CD4-positive, alpha-beta T cell treated with Interleukin-15 for 4 hours (primary cell): ENCODE measurements around the gene RIPK4.
"Not testable (repeated sequence)": the region's sequence is repeated elsewhere in the genome, so short reads cannot be mapped to it uniquely, and the experiment has no call there.

Experiments
- DNase-seq: peaks from one replicate; pipeline ENCODE4 v3.0.0-alpha.2; 2020; ENCODE audit warnings: low spot score

Gene RIPK4

DNA sequence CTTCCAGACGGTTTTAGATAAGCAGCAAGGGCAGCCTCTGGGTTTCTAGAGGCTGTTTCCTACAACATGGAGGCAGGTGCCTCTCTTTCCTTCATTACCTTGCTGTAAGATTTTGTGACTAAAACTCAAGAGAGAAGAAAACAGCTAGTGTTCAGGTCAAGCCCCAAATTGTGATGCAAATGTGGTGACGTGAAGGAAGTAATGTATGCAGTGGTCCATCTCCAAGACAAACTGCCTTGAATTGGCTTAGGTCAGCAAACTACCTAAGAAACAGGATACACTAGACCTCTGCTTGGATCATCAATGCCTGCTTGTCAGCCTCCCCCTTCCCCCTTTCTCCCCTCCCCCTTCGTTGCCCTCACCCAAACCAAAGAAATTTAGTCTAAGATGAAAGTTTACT is 28.9 kb upstream of the RIPK4 start:
- no peak for DNase-seq

DNA sequence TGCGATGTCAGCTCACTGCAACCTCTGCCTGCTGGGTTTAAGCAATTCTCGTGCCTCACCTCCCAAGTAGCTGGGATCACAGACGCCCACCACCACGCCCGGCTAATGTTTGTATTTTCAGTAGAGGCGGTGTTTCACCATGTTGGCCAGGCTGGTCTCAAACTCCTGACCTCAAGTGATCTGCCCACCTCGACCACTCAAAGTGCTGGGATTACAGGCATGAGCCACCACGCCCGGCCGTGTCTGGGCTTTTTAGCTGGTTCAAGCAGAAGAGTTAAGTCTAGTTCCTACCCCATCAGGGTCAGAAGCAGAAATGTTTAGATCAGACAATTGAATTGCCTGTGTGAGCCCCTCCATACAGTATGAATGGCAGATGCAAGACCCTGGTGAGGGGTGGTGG is 27.7 kb upstream of the RIPK4 start:
- no peak for DNase-seq

DNA sequence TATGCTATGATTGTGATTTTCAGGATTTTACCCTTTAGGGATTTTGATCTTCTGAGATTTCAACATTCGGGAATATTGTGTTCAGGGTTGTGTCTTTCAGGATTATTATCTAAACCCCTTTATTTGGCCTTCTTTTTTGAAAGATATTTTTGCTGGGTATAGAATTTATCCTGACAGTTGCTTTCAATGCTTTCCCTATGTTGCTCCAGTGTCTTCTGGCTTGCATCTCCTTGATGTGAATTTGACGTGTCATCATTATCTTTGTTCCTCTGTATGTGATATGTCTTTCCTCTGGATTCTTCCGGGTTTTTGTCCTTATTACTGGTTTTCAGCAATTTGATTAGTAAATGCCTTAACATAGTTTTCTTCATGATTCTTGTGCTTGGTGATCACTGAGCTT is 25.9 kb upstream of the RIPK4 start:
- no peak for DNase-seq

DNA sequence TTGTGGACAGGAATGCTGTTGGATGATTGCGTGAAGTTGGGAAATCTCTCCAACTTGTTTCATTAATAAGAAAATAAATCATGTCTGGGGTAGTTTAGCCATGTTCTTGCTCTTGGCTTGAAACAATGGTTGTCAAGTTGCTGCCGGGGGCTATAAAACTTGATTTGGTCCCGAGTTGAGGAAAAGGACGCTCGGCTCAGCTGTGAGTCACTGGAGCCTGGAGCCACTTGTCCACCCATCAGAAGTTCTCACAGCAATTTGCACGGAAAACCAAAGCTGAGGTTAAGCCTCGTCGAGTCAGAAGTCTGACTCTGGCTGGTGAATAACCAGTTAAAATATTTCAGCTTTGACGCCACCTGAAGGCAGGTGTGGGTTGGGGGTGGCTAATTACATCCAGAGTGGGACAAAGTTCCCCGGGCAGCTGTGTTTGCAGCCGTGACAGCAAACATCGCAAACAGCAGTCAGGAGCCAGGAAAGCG is 19.7 kb upstream of the RIPK4 start:
- no peak for DNase-seq

DNA sequence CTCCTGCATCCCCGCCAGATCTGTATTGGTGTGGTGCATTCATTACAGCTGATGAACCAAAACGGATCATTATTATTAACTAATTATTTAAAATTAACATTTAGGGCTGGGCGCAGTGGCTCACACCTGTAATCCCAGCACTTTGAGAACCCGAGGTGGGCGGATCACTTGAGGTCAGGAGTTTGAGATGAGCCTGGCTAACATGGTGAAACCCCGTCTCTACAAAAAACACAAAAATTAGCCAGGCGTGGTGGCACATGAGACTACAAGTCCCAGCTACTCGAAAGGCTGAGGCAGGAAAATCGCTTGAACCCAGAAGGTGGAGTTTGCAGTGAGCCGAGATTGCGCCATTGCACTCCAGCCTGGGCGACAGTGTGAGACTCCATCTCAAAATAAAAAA is 18.4 kb upstream of the RIPK4 start:
- not testable (repeated sequence) for DNase-seq

DNA sequence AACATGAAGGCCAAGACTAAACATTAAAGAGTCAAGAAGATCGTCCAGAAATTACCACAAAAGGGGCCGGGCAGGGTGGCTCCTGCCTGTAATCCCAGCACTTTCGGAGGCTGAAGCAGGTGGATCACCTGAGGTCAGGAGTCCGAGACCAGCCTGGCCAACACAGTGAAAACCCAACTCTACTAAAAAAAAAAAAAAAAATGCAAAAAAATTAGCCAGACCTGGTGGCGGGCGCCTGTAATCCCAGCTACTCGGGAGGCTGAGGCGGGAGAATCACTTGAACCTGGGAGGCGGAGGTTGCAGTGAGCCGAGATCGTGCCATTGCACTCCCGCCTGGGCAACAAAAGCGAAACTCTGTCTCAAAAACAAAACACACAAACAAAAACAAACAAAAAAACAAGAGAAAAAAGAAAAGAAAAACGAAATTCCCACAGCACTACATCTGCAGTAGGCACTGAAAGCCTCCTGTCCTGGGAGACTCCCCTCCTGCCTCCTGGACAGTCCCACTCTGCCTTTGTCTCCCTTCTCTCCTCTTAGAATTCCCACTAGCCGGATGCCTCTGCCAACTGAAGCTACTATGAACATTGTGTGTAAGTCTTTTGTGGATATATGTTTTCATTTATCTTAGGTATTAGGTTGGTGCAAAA is 17.7 kb upstream of the RIPK4 start:
- DNase-seq: no peak

DNA sequence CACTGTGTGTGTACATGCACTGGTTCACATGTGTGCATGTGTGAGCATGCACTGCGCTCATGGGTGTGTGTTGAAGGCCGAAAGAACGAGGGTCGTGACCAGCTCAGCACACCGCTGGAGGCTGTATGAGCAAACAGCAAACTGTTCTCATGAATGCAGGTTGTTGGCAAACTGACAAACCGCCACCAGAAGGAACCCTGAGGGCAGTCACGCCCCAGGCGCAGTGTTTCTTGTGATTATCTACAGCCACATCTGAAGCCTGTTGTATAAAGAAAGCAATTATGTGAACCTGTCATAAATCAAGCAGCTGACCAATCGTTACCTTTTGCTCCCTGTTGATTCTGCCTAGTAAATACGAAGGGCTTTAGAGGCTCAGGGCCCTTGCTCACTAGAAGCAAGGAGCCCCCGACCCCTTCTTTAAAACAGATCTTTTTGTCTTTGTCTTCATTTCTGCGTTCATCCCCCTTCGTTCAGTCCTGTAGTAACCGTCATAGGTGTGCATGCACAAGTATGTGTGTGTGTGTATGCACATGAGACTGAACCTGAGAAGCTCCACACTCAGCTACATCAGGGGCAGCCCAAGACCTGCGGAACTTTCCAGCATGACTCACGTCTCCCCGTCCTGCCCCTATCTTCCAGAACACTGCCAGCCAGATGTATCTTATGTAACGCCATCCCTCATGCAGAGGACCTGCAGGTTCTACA is 16.8 kb upstream of the RIPK4 start:
- DNase-seq: no peak

DNA sequence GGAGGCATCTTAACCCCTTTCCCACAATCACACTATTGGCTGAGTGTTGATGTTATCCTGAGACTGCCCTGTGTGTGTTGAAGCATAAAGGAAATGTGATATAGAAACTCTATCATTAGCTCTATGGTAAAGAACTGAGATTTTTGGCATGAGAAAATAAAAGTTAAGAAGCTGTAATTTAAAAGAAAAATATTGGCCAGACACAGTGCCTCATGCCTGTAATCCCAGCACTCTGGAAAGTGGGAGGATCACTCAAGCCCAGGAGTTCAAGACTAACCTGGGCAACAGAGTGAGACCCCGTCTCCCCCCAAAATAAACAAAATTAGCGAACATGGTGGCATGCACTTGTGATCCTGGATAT is 14.2 kb upstream of the RIPK4 start:
- DNase-seq: no peak

DNA sequence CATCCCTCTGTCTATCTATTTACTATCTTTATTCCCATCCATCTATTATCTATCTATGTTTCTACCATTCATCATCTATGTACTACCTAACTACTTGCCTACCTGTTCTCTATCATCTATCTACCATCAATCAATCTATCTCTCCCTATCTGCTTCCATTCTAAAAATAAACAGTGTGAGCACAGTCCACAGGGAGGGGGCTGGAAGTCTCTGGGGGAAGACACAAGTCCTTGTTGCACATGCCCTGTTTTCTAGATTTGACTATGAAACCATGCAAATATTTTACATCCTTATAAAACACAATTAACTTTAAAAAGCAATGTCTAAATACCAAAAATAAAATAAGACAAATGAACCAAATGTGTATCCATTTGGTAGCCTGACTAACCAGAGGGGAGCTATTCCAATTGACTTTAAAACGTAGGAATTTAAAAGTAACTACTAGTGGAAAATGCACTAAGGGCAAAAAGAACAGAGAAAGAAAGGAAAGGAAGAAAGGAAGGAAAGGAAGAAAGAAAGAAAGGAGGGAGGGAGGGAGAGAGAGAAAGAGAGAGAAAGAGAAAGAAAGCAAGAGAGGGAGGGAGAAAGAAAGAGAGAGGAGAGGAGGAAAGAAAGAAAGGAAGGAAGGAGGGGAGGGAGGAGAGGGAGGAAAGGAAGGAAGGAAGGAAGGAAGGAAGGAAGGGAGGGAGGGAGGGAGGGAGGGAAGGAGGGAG is 13.6 kb upstream of the RIPK4 start:
- DNase-seq: no peak

DNA sequence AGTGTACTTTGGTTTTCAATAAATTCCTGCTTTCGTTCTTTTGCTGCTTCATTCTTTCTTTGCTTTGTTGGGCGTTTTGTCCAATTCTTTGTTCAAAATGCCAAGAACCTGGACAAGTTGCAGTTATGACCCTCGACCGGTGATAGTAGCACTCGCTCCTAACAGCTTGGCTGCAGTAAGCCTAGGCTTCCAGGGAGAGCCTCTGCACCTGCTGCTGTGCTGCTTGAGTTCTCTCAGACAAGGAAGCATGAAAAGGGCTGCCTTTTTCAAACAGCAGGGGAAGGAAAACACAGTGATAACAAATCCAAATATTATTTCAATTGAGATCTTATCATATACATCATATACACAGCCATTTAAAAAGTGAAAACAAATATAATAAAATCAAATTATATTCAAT is 12.8 kb upstream of the RIPK4 start:
- DNase-seq: no peak

DNA sequence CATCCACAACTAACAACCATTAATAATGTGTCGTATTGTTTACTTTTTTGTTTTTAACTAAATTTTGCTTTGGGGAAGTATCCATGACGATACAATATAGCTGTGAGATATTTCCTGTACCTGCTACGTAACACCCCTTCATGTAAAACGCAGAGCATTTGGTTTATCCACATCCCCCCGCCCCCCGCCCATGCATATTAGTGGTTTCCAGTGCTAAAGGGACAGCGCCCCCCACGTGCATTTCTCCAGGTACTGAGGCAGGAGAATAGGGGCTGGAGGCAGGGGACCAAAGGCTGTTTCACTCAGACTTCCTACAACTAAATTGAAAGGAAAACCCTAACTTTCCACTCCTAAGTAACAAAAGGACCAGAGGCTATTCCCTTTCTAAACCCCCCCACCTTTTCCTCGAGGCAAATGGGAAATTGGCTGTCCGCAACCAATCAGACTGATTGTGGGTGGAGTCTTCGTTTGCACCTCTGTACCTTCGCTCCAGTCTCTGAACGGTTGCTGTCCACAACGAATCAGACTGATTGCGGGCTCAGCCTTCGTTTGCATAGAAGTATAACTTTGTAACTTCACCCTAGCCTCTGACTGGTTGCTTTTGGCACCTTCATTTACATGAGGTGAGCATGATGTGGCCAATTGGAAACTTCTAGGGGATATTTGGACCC is 12.2 kb upstream of the RIPK4 start:
- DNase-seq: no peak

DNA sequence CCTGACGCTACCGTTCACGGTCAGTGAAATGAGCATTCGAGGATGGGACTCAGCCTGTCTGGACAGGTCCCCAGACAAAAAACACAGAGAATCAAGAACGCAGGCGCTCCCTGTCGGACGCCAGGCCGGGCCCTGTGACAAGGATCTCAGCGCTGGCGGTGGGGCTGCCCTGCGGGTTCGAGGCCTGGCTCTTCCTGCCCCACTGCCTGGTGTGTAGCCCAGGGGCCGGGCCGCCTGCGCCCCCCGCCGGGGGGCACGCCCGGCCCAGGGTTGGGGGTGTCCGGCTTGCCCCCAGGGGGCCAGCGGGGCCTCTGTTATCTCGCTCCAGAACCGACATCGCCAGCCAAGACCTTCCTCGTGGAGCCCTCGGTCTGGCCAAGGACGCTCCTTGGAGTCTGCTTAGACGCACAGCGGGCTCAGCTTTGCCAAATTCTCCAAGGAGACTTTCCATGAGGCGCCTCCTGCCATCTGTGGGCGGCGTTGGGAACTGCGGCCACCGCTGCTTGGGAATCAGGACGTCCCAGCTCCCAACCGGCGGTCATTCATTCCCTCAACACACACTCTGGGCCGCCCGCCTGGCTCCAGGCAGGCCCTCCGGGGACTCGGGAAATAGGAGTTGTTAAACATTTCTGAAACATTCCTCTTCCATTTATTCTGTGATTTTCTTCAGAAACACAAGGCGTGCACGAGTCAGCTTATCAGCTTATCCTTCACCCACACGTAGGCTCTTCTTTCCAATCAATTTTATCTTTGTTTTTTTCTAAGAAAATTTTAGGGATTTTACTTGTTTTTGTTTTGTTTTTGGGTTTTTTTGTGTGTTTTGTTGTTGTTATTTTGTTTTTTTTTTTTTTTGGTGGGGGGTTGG is 11.3 kb upstream of the RIPK4 start:
- no peak for DNase-seq

DNA sequence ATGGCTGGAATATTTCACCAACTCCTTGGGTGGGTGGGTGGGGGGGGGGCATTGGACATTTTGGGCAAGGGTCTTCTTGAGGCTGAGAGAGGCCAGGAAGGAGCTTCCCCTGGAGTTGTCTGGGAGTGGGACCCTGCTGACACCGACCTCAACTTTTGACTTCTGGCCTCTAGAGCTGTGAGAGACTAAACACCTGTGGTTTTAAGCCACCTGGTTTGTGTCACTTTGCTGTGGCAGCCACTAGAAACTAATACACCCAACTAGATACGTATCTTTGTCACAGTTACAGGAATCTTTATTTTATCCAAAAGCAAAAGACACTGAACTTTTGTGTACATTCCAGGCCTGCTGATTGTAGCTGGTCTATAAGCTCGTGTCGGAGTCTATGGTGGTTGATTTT is 9.9 kb upstream of the RIPK4 start:
- no peak for DNase-seq

DNA sequence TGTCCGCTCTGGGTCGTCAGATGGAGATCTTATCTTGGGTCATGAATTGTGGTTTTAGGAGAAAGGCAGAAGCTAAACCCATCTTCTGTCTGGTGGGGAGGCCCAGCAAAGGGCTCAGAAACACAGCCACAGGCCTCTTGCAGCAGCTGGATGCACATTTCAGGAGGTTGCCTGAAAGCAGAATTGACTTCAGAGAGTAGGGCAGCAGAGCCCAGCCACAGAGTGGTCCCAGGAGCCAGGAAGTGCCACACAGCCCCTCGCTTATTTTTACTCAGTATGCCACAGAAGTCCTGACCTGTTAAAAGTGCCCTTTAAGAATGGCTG is 8.3 kb upstream of the RIPK4 start:
- DNase-seq: no peak

DNA sequence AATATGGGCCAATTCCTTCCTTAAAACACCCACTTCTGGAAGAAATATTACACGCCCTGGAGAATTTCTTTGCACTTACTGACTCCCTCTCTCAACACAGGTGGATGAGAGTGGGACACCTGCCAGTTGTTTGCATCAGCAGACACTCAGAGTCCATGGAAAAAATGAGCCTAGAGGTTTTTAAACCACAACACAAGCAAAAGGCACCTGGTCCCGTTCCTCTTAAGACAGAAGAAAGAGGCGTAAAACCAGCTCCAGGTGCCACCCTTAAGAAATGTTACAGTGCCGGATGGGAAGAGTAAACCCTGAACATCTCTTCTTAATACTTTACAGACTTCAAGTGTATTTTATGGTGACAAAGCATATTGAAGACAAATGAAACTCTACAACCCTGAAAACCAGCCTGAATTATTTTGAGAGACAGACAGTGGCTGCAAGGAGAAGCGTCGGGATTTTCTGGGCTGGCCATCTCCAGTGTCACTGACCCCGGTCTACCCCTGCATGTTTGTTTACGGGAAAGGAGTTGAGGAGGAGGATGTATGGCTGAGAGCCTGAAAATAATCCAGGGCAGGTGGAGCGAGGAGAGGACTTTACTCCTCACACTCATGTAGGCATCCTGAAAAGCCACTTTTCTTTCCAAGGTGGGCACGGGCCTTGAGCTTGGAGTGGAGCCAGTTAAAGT is 7.8 kb upstream of the RIPK4 start:
- DNase-seq: no peak

DNA sequence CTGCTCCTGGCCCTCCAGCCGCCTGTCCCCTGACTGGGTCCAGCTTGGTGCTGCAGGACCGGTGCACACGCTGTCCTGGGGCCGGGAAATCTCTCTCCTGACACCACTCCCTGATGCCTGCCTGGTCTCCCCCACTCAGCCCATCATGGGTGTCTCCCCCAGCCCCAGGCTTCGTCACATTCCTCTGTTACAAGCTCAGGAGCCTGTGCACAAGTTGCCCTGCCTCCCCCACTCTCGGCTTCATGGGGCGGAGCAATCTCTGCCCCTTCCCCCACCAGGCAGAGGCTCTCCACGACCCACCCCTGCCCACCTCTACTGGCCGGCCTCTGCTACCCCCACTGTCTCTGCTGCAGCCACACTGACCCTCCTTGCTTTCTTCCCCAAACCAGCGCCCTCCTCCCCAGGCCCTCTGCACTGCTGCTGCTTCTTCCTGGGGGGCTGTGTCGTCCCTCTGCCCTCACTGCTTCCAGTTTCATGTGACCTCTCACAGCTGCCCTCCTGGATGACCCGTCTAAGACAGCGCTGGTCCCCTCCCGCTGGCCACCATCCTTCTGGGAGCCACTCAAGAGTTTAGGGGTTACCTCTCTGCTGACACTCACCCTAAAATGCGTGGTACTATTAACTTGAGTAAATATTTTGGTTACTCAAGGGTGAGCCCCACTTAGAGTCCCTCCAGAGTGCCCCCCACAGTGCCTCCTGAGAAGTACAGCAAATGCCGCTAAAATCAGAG is 5.7 kb upstream of the RIPK4 start:
- DNase-seq: no peak

DNA sequence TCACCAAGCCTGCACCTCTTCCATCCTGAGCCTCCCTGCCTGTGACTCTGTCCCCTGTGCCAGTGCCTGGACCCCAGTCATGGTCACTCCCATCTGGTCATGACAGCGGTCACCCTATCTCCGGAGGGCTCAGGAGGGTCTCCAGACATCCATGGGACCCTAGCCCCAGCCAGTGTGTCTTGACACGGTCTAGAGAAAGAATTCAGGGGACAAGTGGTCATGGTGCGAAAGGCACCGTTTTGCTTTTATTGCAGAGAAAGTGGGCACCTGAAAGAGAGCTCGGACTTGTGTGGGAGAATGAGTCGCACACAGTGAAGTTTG is 4.7 kb upstream of the RIPK4 start:
- no peak for DNase-seq

DNA sequence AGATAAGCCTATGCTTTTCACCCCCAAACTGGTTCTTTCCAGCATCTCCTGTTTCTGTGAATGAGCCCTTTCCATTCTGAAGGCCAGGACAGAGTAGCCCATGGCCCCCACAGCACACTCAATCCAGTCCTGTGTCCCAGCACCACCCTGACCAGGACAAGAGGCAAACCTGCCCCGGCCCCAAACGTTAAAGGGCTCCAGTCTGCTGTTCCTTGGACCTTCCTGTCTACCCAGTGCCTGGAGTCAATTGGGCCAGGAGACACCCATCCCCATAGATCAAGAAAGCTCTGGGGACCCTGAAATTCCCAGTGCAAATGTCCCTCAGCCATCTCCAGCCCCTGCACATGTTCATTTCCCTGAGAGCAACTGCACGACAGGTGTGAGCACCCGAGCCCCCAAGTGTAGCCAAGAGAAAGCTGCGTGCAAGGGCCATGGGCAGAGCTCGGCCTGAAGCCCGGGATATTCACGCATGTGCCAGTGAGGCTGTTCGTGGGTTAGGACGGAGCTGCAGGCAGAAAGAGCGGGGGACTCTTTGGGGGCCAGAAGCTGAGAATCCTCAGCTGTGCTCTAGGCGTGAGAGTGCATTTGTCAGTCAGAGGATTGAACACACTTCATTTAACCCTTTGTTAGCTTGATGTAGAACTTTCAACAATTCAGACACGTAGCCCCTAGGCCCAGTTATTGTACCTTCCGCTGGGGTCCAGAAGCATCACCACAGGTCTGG is 4.2 kb upstream of the RIPK4 start:
- no peak for DNase-seq

DNA sequence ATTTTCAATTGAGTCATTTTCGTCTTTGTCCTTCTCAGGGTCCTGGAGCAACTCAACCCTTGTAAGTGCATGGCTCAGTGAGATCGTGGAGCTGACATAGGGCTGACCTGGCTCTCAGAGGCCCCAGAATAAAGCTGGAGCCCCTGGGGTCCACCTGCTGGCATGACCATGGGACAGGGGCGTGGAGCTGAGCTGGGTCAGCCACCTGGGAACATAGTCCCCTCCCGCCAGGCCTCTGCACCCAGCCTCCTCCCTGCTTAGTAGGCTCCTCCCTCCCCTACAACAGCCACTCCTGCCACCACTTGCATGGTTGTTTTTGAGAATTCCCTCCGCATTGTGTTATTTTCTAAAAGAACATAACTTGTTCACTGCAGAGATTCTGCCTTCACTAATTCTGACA is 3.1 kb upstream of the RIPK4 start:
- no peak for DNase-seq

DNA sequence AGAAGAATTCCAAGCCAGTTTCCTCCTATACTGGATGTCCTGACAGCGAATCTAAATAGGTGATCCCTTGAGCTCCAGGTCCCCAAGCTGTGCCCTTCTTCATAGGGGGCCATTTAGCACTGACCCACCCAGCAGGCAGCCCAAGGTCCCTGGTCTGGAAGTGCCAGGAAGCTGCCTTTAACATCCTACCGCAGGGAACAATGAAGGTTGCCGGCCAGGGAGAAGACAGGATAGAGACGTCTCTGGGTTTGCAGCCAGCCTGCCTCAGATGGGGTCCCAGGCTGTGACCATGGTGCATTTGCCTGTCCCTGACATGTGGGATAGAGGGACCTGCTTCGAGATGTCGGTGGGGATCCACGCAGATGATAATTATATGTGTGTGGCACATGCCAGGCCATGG is 2.7 kb upstream of the RIPK4 start:
- no peak for DNase-seq
